HepG2 (cell line): ENCODE results near the gene FBXO44. TPM values are rescaled to one million over a fixed set of nuclear protein-coding genes. Genes with fewer than 3 reads are reported as not detected.

Source experiments
- CAMTA2 ChIP-seq: sonication (generic); formaldehyde crosslinking; IDR thresholded peaks from 2 replicates; pipeline ENCODE4 v1.4.0; 2020; ENCODE audit warnings: mild to moderate bottlenecking, missing genetic modification reagents, borderline replicate concordance
- DPF2 ChIP-seq: sonication (generic); formaldehyde crosslinking; IDR thresholded peaks from 2 replicates; pipeline ENCODE4 v1.4.0; 2020; ENCODE audit warnings: mild to moderate bottlenecking, low read depth, missing genetic modification reagents, borderline replicate concordance
- FOXP1 ChIP-seq, 2 experiments: fragments of 450-650 bp in 1 of 2; IDR thresholded peaks; 2 replicates each; pipeline ENCODE4 v1.6.1; 2017 to 2018; ENCODE audit warnings: antibody characterized with exemption in 1 of 2
- HNRNPH1 ChIP-seq: fragments of 200-400 bp; formaldehyde crosslinking; optimal IDR thresholded peaks from 2 replicates; pipeline ENCODE3; 2017; ENCODE audit warnings: mild to moderate bottlenecking, low read depth, low read length
- HNRNPLL ChIP-seq: fragments of 200-400 bp; formaldehyde crosslinking; IDR thresholded peaks from 2 replicates; pipeline ENCODE4 v1.6.1; 2017; ENCODE audit warnings: mild to moderate bottlenecking, low read depth, low read length; ENCODE audit not compliant: poor library complexity, severe bottlenecking
- KDM1A ChIP-seq: IDR thresholded peaks from 2 replicates; pipeline ENCODE4 v1.6.1; 2016; ENCODE audit warnings: missing compliant biosample characterization
- NFE2L1 ChIP-seq: sonication (generic); formaldehyde crosslinking; IDR thresholded peaks from 2 replicates; pipeline ENCODE4 v1.4.0; 2020; ENCODE audit warnings: missing genetic modification reagents, mild to moderate bottlenecking, borderline replicate concordance
- ONECUT2 ChIP-seq: sonication (generic); formaldehyde crosslinking; IDR thresholded peaks from 2 replicates; pipeline ENCODE4 v1.4.0; 2020; ENCODE audit warnings: missing genetic modification reagents
- SP140L ChIP-seq: sonication (generic); formaldehyde crosslinking; IDR thresholded peaks from 2 replicates; pipeline ENCODE4 v1.4.0; 2020; ENCODE audit warnings: missing genetic modification reagents, borderline replicate concordance
- SP4 ChIP-seq: sonication (generic); formaldehyde crosslinking; IDR thresholded peaks from 2 replicates; pipeline ENCODE4 v1.8.1; 2023; ENCODE audit warnings: mild to moderate bottlenecking, missing genetic modification reagents
- TAF15 ChIP-seq: fragments of 200-400 bp; formaldehyde crosslinking; IDR thresholded peaks from one replicate; pipeline ENCODE4 v1.6.1; 2018; ENCODE audit warnings: mild to moderate bottlenecking, low read depth, low read length; ENCODE audit not compliant: poor library complexity, severe bottlenecking
- ZFP82 ChIP-seq: sonication (generic); formaldehyde crosslinking; IDR thresholded peaks from 2 replicates; pipeline ENCODE4 v1.5.1; 2020; ENCODE audit warnings: mild to moderate bottlenecking, missing genetic modification reagents, borderline replicate concordance
- ZFX ChIP-seq: sonication (generic); formaldehyde crosslinking; IDR thresholded peaks from 2 replicates; pipeline ENCODE4 v1.4.0; 2020; ENCODE audit warnings: mild to moderate bottlenecking, low read depth, missing genetic modification reagents, moderate library complexity
- ZNF430 ChIP-seq: sonication (generic); formaldehyde crosslinking; IDR thresholded peaks from 2 replicates; pipeline ENCODE4 v1.9.0; 2021; ENCODE audit warnings: mild to moderate bottlenecking, missing genetic modification reagents
- ZSCAN29 ChIP-seq: sonication (generic); formaldehyde crosslinking; conservative IDR thresholded peaks from 2 replicates; pipeline ENCODE4 v1.4.0; 2020; ENCODE audit warnings: mild to moderate bottlenecking, missing genetic modification reagents
- polyA plus RNA-seq, 8 experiments: library from polyadenylated mRNA; depleted of rRNA in 3 of 8; stranded (reverse) in 7 of 8; unstranded in 1 of 8; fragments of >200 nt; fragmentation: Illumina TruSeq in 4 of 8; extraction: Trizol in 4 of 8; gene quantifications; 2 replicates each; pipeline versions ENCODE4 v1.2.1 to v1.2.3, GENCODE V29; 2011 to 2016; ENCODE audit warnings: low read depth in 4 of 8, missing spikeins in 1 of 8, mixed read lengths in 1 of 8; ENCODE audit not compliant: insufficient read depth in 1 of 8
- total RNA-seq, 5 experiments: library from RNA; depleted of rRNA; stranded (reverse); fragments of >200 nt; fragmentation: Illumina TruSeq; extraction: Trizol; gene quantifications; 2 replicates each; pipeline ENCODE4 v1.2.3, GENCODE V29; 2016; ENCODE audit warnings: low read depth in 1 of 5
- TF ChIP-seq, protein P1 (sequence below): sonication (generic); formaldehyde crosslinking; IDR thresholded peaks from 2 replicates; pipeline ENCODE4 v1.4.0; 2020; ENCODE audit warnings: missing genetic modification reagents
- TF ChIP-seq, protein P2 (sequence below), 2 experiments: fragments of 450-650 bp in 1 of 2; sonication (generic) in 1 of 2; formaldehyde crosslinking in 1 of 2; IDR thresholded peaks; 2 replicates each; pipeline versions ENCODE4 v1.6.1 to v1.8.0; 2016 to 2022; ENCODE audit warnings: antibody characterized with exemption in 1 of 2, mild to moderate bottlenecking in 1 of 2, missing genetic modification reagents in 1 of 2

Gene FBXO44
- total and polyA plus RNA-seq, 2 of the 13 experiments (the other 11 are each of a cell fraction or from before 2014, with no cell fraction given) = 22.4 to 27.9 TPM

DNA sequence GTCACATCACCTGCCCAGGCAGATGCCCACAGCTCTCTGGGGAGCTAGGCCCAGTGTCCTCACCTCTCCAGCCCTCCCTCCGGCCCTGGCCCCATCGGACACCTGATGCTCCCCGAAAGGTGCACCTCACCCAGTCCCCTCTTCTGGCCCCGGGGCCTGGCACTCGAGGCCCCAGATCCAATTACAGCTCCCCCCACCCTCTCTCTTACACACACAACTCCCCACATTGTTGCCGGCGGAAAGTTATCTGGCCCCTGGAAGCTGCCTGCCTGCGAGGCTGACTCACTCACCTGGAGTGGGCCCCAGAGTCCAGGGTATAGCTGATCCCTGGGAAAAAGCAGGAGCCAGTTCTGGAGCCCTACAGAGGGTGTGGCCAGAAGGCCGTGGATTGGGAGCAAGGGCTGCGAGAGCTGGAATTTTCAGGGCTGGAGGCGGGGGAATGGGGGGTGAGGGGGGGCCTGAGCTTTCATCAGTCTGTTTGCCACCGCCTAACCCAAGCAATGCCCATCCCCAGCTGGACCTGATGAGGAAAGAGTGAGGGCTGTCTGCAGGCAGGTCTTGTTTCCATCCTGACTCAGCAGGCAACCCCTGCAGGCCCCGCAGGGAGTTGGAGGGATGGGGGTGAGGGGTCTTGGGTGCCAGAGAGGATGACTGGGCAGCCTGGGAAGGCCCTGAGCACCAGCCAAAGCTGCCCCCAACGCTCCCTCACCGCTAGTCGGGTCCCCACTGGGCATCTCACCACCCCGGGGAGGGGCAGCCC, 1.4 kb upstream of the FBXO44 start (continued):
- TF ChIP-seq HNRNPH1 = no peak
- TF ChIP-seq FOXP1 (IDR thresholded peaks at IDR 0.05) = no peak
- TF ChIP-seq FOXP1 (CRISPR knock-in tag; IDR thresholded peaks at IDR 0.05) = peak; percentile 32; the same call in 1 of the 2 replicates
- no peak for TF ChIP-seq NFE2L1 (CRISPR knock-in tag)
- no peak for TF ChIP-seq ONECUT2 (CRISPR knock-in tag)
- TF ChIP-seq DPF2 (CRISPR knock-in tag) = peak; percentile 45; the same call in 1 of the 2 replicates
- TF ChIP-seq ZSCAN29 (CRISPR knock-in tag) = no peak
- TF ChIP-seq HNRNPLL = no peak
- no peak; the same call in 1 of the 2 replicates for TF ChIP-seq ZNF430
- peak; percentile 36; the same call in 1 of the 2 replicates for TF ChIP-seq SP4 (CRISPR knock-in tag)
- no peak for TF ChIP-seq SP140L (CRISPR knock-in tag)
- 0 out of 2 replicates have a peak, but pooled peaks have one; percentile 11 for TF ChIP-seq KDM1A (CRISPR knock-in tag)
- no peak; the same call in 1 of the 2 replicates for TF ChIP-seq ZFP82 (CRISPR knock-in tag)
- TF ChIP-seq, protein P1, sequence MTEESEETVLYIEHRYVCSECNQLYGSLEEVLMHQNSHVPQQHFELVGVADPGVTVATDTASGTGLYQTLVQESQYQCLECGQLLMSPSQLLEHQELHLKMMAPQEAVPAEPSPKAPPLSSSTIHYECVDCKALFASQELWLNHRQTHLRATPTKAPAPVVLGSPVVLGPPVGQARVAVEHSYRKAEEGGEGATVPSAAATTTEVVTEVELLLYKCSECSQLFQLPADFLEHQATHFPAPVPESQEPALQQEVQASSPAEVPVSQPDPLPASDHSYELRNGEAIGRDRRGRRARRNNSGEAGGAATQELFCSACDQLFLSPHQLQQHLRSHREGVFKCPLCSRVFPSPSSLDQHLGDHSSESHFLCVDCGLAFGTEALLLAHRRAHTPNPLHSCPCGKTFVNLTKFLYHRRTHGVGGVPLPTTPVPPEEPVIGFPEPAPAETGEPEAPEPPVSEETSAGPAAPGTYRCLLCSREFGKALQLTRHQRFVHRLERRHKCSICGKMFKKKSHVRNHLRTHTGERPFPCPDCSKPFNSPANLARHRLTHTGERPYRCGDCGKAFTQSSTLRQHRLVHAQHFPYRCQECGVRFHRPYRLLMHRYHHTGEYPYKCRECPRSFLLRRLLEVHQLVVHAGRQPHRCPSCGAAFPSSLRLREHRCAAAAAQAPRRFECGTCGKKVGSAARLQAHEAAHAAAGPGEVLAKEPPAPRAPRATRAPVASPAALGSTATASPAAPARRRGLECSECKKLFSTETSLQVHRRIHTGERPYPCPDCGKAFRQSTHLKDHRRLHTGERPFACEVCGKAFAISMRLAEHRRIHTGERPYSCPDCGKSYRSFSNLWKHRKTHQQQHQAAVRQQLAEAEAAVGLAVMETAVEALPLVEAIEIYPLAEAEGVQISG = peak; percentile 35; the same call in 1 of the 2 replicates
- TF ChIP-seq, protein P2, sequence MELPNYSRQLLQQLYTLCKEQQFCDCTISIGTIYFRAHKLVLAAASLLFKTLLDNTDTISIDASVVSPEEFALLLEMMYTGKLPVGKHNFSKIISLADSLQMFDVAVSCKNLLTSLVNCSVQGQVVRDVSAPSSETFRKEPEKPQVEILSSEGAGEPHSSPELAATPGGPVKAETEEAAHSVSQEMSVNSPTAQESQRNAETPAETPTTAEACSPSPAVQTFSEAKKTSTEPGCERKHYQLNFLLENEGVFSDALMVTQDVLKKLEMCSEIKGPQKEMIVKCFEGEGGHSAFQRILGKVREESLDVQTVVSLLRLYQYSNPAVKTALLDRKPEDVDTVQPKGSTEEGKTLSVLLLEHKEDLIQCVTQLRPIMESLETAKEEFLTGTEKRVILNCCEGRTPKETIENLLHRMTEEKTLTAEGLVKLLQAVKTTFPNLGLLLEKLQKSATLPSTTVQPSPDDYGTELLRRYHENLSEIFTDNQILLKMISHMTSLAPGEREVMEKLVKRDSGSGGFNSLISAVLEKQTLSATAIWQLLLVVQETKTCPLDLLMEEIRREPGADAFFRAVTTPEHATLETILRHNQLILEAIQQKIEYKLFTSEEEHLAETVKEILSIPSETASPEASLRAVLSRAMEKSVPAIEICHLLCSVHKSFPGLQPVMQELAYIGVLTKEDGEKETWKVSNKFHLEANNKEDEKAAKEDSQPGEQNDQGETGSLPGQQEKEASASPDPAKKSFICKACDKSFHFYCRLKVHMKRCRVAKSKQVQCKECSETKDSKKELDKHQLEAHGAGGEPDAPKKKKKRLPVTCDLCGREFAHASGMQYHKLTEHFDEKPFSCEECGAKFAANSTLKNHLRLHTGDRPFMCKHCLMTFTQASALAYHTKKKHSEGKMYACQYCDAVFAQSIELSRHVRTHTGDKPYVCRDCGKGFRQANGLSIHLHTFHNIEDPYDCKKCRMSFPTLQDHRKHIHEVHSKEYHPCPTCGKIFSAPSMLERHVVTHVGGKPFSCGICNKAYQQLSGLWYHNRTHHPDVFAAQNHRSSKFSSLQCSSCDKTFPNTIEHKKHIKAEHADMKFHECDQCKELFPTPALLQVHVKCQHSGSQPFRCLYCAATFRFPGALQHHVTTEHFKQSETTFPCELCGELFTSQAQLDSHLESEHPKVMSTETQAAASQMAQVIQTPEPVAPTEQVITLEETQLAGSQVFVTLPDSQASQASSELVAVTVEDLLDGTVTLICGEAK (IDR thresholded peaks at IDR 0.05) = no peak
- TF ChIP-seq, protein P2 (CRISPR knock-in tag; IDR thresholded peaks at IDR 0.05) = 0 out of 2 replicates have a peak, but pooled peaks have one; percentile 26
- peak; percentile 87 for TF ChIP-seq ZFX (CRISPR knock-in tag)
- no peak for TF ChIP-seq CAMTA2 (CRISPR knock-in tag)
- TF ChIP-seq TAF15 = peak; percentile 16
